Posterior vena cava (tissue), 2 donors: Measurements from ENCODE around the gene G2E3. TPM values are rescaled to one million over a fixed set of nuclear protein-coding genes. Genes with fewer than 3 reads are reported as not detected.
"Not testable (repeated sequence)": the region's sequence is repeated elsewhere in the genome, so short reads cannot be mapped to it uniquely, and the experiment has no call there.

Experiments
- DNase-seq: peaks from one replicate; pipeline ENCODE4 v3.0.0-alpha.2; 2020; ENCODE audit warnings: low spot score
- intact Hi-C, 2 donors: fragments of 100-400 bp; cut with DNase I; formaldehyde crosslinking; loops; one replicate each; pipeline versions ENCODE4 v1.14.1 to v1.14.2; 2022 to 2023
- total RNA-seq, 2 donors: library from RNA; stranded (reverse); fragmentation: NEBNext Ultra II Directional; extraction: Animal tissue kit (Norgen Biotek cat#: 25700); gene quantifications; one replicate each; pipeline ENCODE4 v1.2.1, GENCODE V29; 2021
- donor health status: DM: yes; HTN: yes; CAD: no.
- donor health status: DM: yes; HTN: yes; CAD: no.

G2E3 gene
- total RNA-seq, 2 donors from 2014 or later: 13.7 to 15.2 TPM

DNA sequence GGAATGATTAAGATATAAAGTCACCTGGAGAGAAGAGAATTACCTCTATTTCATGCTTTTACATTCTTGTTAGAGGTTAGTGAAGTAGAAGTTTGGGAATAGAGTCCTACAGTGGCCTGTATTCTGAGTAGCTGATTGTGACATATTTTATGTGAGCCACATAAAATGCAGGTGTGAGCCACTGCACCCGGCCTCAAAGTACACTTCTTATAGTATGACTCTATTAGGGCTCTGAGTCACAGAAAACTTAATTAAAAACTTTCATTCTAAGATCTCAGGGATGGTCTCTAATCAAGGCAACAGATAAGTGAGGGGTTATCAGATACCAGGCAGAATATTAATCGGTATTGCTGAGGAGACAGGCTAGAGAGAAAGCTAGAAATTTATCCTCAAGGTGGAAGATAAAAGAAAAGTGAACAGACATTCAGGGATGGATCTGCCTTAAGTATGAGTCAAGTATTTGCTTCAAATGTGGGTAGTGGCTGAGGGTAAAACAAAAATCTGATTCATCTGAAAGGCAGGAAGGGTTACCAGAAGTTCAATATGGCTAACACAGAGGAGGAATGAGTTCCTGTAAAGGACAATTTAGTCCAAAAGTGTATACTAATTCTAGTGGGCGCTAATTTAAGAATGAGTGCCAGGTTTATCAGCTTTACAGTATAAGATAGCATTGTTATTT is 5.5 kb upstream of the G2E3 start:
- DNase-seq: no peak
- intact Hi-C loops: no loop called here

DNA sequence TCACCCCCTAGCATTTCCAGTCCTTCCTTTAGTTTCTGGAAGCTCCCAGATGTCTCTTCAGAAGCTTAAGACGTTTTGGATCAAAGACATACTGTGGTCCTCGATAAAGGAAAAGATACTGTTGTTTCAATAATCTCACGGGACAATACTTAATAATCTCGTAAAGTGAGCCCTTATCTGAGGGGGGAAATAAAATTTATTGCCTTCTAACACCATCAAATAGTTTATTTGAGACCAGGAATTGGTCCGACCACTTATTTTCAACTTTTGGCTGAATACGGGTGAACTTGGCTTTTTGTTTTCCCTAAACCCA is 640 bp upstream of the G2E3 start:
- intact Hi-C loops: no loop called here
- DNase-seq: no peak

DNA sequence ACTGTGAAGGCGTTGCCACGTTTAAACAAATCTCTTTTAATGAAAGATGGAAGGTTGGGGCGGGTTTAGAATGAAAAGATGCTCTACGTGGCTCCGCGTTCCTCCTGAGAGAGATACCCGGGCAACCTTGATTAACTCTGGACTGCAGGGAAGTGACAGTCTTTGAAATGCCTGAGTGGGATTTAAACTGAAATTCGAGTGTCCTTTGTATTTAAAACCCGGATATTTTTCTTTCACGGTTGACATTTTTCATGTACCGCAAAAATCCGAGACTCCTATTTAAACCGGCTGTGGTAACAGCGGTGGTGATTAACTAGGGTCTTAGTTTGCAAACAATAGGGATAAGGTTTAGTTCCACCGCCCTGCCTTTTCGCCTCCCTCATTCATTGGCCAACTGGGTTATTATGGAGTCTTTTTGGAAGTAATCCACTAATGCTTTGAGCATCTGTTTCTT is 707 bp downstream of the G2E3 start:
- DNase-seq: no peak
- intact Hi-C loops: no loop called here

DNA sequence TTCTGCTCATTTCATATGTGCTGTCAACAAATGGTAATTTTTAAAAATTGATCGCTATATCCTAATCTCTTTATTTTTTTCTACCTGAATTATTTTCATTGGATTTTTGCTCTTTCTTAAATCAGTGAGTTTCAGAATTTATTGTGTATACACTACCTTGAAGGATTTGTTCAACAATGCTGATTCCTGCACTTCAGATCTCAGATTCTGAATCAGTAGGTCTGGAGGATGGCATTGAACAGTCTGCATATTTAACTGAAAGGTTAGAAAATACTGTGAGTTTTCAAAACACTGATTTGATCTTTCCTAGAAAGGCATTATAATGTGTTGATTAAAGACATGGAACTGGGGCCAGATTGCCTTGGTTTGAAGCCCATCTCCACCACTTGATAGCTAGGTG is 1.6 kb downstream of the G2E3 start:
- intact Hi-C loops: no loop called here
- DNase-seq: no peak

DNA sequence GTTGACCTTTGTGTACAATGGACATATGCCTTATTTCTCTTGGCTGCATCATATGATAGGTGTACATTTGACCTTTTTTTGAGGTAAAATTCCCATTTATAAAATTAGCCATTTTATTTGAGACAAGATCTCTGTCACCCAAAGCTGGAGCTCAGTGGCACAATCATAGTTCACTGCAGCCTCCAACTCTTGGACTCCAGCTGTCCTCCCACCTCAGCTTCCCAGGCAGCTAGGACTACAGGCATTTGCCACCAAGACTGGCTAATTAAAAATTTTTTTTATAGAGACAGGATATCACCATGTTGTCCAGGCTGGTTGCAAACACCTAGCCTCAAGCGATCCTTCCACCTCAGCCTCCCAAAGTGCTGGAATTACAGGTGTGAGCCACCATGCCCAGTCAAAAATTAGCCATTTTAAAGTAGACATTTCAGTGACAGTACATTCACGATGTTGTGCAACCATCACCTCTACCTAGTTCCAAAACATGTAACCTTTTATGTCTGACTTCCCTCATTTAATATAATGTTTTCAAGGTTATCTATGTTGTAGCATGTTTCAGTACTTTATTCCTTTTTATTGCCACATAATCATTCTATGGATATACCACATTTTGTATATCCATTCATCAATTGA is 5.4 kb downstream of the G2E3 start:
- intact Hi-C loops: no loop called here
- no peak for DNase-seq

DNA sequence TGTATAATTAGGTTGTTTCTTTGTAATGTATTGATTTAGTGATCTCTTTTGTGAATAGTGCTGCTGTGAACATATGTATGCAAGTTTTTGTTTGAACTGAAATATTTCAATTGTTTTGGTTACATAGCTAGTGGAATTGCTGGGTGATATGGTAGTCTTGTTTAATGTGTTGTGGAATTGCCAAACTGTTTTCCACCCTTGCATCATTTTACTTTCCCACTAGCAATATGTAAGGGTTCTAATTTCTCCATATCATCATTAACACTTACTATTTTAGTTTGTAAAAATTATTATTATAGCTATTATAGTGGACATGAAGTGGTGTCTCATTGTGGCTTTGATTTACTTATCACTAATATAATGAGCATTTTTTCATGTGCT is 5.9 kb downstream of the G2E3 start:
- DNase-seq: no peak
- intact Hi-C loops: no loop called here

DNA sequence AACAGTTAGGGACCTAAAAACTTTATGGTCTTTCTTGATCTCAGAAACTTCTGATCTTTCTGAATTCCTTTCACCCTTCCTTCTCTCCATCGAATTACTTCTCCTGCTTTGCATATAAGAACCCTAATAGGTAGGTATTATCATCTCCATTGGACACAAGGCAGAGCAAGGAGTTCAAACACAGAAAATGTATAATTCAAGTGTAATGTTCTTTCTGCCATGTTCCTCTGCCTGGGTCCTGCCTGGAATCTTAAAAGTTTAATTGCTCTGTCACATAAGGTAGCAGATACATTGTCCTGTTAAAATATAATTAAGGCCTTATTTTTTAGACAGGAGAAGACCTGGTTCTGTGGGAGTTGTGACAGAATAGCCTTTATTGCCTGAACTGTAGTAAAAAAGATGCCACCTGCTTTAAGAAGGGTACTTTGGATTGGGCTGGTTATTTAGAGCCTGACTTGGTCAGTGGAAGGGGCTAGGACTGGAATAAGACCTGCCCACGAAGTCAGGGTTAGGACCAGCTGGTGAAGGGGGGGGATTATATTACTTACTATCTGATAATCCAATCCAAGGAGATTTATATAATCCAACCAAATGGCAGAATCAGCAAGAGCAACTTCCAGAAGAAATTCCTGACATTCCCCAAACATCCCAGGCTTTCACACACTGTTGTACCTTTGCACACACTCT is 10.4 kb downstream of the G2E3 start:
- DNase-seq: no peak

DNA sequence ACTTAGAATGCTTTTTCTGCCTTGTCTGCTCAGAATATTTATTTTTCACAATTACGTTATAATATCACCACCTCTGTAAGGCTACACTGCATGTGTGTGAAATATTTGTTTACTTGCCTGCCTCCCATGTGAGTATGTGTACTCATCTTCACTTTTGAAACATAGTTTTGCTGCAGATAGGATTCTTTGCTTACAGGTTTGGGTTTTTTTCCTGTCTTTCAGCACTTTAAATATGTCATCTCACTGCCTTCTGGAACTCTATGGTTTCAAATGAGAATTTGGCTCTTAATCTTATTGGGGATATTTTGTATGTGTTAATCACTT is 10.9 kb downstream of the G2E3 start:
- intact Hi-C loops: no loop called here

More for the DNA sequence above, 10.4 kb downstream of the G2E3 start:
- intact Hi-C loops: no loop called here

DNA sequence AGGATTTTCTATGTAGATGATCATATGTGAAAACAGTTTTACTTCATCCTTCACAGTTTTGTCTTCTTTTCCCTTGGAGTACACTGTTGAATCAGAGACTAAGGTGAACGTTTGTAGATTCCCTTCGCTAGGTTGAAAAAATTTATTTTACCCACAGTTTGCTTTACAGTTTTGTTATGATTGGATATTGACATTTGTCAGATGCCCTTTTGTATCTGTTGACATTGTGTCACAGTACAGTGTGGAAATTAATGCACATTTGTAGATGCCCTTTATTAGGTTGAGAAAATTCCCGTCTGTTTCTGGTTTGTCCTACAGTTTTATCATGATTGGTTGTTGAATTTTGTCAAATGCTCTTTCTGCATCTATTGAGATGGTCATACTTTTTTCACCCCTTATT is 13.3 kb downstream of the G2E3 start:
- DNase-seq: no peak

More for the DNA sequence above, 10.9 kb downstream of the G2E3 start:
- no peak for DNase-seq

DNA sequence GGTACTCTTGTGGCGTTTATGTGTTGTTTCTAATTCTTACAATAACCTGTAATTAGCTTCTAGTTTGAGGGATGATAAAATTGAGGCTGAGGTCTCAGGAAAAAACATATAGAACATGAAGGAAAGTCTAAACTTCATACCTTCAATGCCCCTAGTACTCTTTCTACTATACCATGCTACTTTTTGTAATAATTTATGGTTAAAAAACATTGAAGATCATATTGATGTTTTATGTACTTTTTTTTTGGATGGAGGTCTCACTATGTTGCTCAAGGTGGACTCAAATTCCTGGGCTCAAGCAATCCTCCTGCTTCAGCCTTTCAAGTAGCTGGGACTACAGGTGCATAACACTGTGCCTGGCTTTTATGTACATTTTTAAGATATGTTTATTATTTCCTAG is 13.8 kb downstream of the G2E3 start:
- intact Hi-C loops: no loop called here
- DNase-seq: no peak

More for the DNA sequence above, 13.3 kb downstream of the G2E3 start:
- intact Hi-C loops: no loop called here

DNA sequence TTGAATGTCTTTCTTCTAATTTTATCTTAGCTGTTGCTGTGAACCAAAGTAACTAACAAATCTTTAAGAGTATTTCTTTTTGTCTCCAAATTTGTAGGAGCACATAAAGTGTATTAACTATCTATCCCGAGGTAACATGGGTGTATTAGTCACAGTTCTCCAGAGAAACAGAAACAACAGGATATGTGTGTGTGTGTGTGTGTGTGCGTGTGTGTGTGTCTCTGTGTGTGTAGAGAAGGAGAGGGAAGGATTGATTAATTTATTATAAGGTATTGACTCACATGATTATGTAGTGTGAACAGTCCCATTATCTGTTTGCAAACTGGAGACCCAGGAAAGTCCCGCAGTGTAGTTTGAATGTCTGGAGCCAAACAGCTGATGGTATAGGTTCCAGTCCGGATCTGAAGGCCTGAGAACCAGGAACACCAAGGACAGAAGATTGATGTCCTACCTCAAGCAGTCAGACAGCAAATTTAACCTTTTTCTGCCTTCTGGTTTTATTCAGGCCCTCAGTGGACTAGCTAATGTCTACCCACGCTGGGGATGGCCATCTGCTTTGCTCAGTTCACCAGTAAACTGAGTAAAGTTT is 14.4 kb downstream of the G2E3 start:
- intact Hi-C loops: no loop called here
- DNase-seq: no peak

DNA sequence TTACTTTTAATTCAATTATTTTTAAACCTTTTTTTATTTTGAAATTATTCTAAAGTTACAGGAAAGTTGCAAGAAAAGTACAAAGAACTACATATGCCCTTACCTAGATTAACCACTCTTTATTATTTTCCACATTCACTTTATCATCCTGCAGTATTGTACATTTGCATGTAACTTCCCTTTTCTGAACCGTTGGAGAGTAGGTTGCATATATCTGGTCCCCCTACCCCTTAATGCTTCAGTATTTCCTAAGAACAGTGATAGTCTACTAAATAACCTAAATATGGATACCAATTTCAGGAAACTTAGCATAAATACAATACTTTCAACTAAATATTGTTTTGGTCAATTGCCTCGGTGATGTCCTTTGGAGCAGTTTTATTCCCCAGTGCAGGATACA is 15.0 kb downstream of the G2E3 start:
- intact Hi-C loops: no loop called here
- no peak for DNase-seq

DNA sequence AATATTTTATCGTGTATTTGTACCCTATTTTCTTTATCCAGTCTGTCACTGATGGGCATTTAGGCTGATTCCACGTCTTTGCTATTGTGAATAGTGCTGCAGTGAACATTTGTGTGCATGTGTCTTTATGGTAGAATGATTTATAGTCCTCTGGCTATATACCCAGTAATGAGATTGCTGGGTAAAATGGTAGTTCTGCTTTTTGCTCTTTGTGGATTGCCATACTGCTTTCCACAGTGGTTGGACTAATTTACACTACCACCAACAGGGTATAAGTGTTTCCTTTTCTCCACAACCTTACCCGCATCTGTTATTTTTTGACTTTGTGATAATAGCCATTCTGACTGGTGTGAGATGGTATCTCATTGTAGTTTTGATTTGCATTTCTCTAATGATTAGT is 15.8 kb downstream of the G2E3 start:
- DNase-seq, intact Hi-C loops: not testable (repeated sequence)

DNA sequence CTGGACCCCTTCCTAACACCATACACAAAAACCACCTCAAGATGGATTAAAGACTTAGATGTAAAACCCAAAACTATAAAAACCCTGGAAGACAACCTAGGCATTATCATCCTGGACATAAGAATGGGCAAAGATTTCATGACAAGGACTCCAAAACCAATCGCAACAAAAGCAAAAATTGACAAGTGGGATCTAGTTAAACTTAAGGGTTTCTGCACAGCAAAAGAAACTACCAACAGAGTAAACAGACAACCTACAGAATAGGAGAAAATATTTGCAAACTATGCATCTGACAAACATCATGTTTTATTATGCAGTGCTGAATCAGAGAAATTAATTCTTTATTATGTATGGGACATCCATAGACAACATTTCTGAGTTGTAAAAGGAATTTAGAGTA is 17.4 kb downstream of the G2E3 start:
- DNase-seq, intact Hi-C loops: not testable (repeated sequence)

DNA sequence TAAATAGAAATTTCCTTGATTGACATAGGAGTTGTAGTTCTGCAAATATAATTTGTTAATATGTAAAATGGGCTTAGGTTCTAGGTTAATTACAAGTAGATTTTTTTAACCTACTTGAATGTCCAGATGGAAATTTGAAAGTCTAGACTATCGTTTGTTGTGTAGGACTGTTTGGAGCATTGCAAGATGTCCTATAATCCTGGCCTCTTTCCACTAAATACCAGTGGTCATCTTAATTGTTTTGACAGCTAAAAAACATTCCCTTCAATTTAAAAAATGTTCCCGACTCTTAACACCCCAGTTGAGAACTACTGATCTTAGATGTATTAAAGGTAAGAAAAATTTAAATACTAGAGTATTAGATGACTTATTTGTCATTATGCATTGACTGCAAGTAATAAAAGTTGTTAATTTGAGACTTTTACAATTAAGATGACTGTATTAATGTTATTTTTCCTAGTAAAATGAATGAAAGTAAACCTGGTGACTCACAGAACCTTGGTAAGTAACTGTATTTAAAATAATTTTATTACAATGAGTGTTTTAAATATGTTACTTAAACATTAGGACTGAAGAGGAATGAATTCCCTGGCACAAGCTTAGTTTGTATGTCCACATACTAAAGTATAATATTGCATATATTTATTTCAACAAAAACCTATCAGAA is 21.8 kb downstream of the G2E3 start:
- DNase-seq: no peak
- intact Hi-C loops: no loop called here

DNA sequence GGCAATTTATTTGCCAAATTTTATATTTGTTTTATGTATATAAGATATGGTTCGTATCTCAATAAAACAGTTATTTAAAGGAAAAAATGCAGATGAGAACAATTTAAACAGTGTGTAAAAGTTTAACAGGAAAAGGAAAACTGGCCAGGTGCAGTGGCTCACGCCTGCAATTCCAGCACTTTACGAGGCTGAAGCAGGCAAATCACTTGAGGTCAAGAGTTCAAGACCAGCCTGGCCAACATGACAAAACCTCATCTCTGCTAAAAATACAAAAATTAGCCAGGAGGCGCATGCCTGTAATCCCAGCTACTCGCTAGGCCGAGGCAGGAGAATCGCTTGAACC is 22.3 kb downstream of the G2E3 start:
- no peak for DNase-seq
- intact Hi-C loops: no loop called here

DNA sequence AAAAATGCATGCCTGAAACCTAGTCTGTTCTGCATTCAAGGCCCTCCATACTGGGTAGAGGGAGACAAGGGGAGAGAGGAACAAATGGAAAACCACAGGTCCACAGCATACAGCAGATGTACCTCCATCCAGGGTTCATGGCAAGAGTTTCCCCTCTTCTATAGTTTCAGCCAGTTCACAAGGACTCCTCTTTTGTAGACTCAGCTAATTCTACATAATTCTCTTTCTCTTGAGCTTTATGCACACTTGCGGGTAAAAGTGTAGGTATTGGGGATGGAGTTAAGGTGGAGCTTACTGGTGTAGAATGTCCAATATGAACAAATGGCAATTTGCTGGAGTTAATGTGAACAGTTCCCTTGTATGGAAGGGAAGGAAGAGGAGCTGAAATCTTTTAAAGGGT is 23.4 kb downstream of the G2E3 start:
- intact Hi-C loops: no loop called here
- no peak for DNase-seq

DNA sequence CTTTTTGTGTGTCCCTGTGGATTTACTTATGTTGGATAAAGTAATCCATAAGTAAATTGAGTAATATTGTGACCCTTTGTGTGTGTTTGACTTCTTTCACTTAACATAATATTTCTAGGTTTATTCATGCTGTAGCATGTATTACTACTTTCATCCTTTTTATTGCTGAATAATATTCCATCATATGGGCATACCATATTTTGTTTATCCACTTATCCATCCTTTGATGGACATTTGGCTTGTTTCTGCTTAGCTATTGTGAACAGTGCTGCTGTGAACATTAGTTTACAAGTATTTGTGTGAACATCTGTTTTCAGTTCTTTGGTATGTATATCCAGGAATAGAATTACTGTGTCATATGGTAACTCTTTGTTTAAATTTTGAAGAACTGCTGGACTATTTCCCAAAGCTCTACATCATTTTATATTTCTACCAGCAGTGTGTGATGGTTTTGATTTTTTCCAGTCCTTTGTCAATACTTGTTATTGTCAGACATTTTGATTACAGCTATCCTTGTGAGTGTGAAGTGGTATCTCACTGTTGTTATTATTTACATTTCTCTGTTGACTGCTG is 25.2 kb downstream of the G2E3 start:
- DNase-seq: no peak
- intact Hi-C loops: no loop called here

DNA sequence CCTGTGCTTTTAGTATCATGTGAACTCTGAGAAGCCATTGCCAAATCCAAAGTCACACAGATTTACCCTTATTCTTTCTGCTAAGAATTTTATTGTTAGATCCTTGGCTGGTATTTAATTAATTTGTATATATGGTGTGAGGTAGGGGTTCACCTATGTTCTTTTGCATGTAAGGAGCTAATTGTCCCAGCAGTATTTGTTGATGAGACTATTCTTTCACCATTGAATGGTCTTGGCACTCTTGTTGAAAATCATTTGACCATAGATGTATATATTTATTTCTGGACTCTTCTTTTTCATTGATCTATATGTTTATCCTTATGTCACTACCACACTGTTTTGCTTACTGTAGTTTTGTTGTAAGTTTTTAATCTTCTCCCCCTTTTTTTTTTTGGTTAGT is 26.2 kb downstream of the G2E3 start:
- DNase-seq: no peak
- intact Hi-C loops: no loop called here

DNA sequence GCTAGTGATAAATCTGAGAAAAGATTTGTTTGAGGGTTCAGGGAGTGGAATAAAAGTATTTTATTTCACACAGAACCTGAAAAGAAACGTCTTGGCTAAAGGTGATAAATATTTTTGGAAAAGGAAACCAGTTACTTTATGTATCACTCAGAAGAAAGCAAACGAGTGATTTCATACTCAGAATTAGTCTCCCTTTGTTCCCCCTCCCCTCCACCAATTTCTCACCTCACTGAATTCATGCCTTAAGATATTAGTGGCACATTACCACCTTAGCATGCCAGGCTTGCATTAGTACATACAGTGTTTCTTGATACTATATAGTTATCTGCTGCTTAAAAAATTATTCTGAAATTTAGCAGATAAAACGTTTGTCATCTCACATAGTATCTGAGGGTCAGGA is 28.2 kb downstream of the G2E3 start:
- intact Hi-C loops: no loop called here

More for the DNA sequence above, 28.2 kb downstream of the G2E3 start:
- no peak for DNase-seq
